NCI-H226 (cell line): ENCODE data around the gene FUOM.

Source experiments
- DNase-seq: peaks from one replicate; pipeline ENCODE4 v3.0.0-alpha.2; 2015

Gene FUOM

DNA sequence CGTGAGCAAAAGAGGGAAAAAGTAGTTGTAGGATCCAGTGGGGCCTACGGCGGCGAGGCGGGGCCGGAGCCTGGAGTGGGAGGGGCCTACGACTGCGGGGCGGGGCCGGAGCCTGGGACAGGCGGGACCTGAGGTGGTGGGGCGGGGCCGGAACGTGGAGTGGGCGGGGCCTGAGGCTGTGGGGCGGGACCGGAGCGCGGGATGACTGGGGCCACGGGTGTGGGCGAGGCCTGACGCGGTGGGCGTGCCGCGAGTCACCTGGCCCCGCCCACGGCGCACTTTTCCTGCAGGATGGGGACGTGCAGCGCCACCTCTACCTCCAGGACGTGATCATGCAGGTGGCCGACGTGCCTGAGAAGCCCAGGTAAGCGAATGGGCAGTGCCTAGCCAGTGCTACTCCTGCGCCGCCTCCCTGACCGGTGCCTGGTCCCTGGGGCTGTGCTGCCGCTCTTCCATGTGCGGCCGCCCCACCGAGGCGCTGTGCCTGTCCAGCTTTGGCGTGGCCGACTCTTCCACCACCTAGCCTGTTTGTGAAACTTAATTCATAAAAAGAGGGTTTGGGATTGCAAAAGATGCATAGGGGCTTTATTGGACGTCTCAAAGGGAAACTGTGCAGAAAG lies 48.6 kb downstream of the FUOM start:
- DNase-seq = peak; percentile 44

DNA sequence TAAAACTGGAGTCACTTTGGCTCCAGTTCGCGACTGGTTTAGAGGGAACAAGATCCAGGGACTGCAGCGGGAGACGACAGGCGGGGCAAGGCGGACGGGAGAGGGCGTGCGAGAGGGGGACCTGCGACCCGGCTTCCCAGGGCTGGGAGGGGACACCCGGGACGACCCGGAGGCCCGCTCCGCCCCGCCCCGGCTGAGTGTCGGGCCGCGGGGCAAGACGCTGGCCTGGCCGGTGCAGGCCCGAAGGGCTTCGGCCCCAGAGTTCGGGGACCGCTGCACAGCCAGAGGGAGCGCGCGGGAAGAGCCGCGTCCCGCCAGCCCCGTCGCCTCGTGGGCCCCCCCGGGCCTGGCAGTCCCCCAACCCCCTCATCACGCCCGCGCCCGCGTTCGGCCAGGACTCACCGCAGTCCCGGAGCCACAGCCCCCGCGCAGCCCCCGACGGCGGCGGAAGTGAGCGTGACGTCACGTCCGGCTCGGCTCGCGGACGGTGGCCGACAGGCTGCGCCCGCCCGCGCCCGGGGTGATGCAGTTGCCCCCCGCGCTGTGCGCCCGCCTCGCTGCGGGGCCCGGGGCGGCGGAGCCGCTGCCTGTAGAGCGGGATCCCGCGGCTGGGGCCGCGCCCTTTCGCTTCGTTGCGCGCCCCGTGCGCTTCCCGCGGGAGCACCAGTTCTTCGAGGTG lies 49.3 kb downstream of the FUOM start, which contains the start of the genes TUBGCP2 and ZNF511:
TUBGCP2 (minus strand) TSS at position 452 of the 679 bp plus-strand sequence. CDS start 5,931 bp downstream, outside the sequence.
ZNF511 (plus strand) TSS at position 494 of the 679 bp plus-strand sequence; CDS start at position 524, 30 bp downstream.
- DNase-seq = peak; percentile 61

- peak; percentile 44 for DNase-seq
Observed at GRCh38 chr10:133307776-133308420, 49.9 kb downstream of the FUOM start.

DNA sequence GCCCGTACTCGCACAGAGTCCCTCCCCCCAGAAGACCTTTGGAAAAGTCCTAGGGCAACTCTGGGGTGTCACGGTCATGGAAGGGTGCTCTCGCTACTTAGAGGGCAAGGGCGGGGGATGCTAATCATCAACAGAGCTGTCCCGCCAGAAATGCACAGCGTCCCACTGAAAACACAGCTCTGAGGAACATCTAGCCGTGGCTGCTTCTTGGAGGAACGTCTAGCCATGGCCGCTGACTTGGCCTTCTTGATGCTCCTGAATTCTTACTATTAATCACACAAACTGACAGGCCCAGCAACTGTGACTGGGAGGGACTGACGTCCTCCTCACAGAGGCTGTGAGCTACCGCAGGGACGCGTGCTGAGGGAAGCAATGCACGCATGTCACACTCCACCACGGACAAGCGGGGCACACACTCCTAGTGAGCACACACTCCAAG lies 50.9 kb downstream of the FUOM start:
- DNase-seq = no peak

DNA sequence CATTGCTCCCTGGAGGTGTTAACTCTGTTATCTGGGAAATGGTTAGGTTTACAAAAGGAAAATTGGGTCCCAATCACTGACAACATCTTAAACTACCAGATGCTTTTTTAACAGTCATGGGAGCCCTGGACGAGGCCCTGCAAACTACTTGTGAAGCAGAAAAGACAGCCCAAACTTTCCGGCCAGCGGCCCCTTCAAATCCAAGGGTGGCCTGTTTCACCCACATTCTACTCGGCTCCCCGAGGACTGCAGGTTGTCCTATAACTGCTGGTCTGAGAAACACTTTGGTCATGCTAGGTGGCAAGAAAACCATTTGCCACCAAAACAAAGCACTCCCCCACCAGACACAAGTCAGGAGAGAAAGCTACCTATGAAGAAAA lies 51.7 kb downstream of the FUOM start:
- DNase-seq = no peak
